Activated naive CD4-positive, alpha-beta T cell treated with anti-CD3 and anti-CD28 coated beads for 36 hours (primary cell): ENCODE results near the gene FAM227B. TPM values are rescaled to one million over a fixed set of nuclear protein-coding genes. Genes with fewer than 3 reads are reported as not detected.

Experiments used
- CTCF ChIA-PET: fragments of 350-600 bp; sonication (Branson Sonifier 250); formaldehyde crosslinking; loops from one replicate; lab custom pipeline; 2021; ENCODE audit warnings: antibody characterized with exemption; lab: Charles Lee
- DNase-seq: peaks from one replicate; pipeline ENCODE4 v3.0.0-alpha.2; 2020
- H3K27ac Mint-ChIP-seq: one replicate; pipeline ENCODE4 v1.8.0; 2021; ENCODE audit warnings: mild to moderate bottlenecking, mixed read lengths
- H3K27me3 Mint-ChIP-seq: one replicate; pipeline ENCODE4 v1.8.0; 2021; ENCODE audit warnings: low read depth, mixed read lengths
- H3K36me3 Mint-ChIP-seq: one replicate; pipeline ENCODE4 v1.8.0; 2021; ENCODE audit warnings: low read depth, mixed read lengths
- H3K4me1 Mint-ChIP-seq: one replicate; pipeline ENCODE4 v1.8.0; 2021; ENCODE audit warnings: low read depth, mixed read lengths
- H3K4me3 Mint-ChIP-seq: one replicate; pipeline ENCODE4 v1.8.0; 2021; ENCODE audit warnings: mild to moderate bottlenecking, moderate library complexity, mixed read lengths
- H3K9me3 Mint-ChIP-seq: one replicate; pipeline ENCODE4 v1.8.0; 2021; ENCODE audit warnings: mixed read lengths
- intact Hi-C: fragments of 100-400 bp; cut with micrococcal nuclease; formaldehyde crosslinking; loops from one replicate; pipeline ENCODE4 v1.15.1; 2023
- total RNA-seq, 2 experiments: library from RNA; stranded (reverse); gene quantifications; one replicate each; pipeline ENCODE4 v1.2.3, GENCODE V29; 2021

FAM227B gene
- total RNA-seq, 2 experiments from 2014 or later: 2.0 to 2.8 TPM

GRCh38 chr15:49327927-49328326 is 292.7 kb downstream of the FAM227B start:
- Mint-ChIP-seq H3K4me3 (no peak overlapping the region), H3K9me3 (no peaks in the 10 kb centered on the region), H3K27ac (no peak overlapping the region), H3K4me1 (no peaks in the 10 kb centered on the region), H3K36me3 (peaks cover 12% of the 10 kb centered on the region), H3K27me3 (no peaks in the 10 kb centered on the region)
- CTCF ChIA-PET: no interaction called here
- DNase-seq: no peak
- intact Hi-C loops: no loop called here

- H3K27ac Mint-ChIP-seq: no peak overlapping the region
- no peaks in the 10 kb centered on the region for H3K27me3 Mint-ChIP-seq
- no peaks in the 10 kb centered on the region for H3K4me1 Mint-ChIP-seq
- H3K36me3 Mint-ChIP-seq: peaks cover 28% of the 10 kb centered on the region
- intact Hi-C loops: no loop called here
- no peak for DNase-seq
- no peak overlapping the region for H3K4me3 Mint-ChIP-seq
- H3K9me3 Mint-ChIP-seq: no peaks in the 10 kb centered on the region
- CTCF ChIA-PET: no interaction called here
Observed at GRCh38 chr15:49323207-49323606, 297.4 kb downstream of the FAM227B start.

- CTCF ChIA-PET: interaction anchor here (0.8 kb wide), 1 partner anchor 173 kb away, joined by 3 read pairs; no protein-coding TSS in a partner anchor
Observed at GRCh38 chr15:49320351-49320750, 300.3 kb downstream of the FAM227B start.

GRCh38 chr15:49315391-49315823 is 305.2 kb downstream of the FAM227B start:
- Mint-ChIP-seq H3K27ac (no peak overlapping the region), H3K27me3 (no peaks in the 10 kb centered on the region), H3K36me3 (peaks cover 30% of the 10 kb centered on the region), H3K4me1 (peaks cover 4% of the 10 kb centered on the region), H3K9me3 (peaks cover 2% of the 10 kb centered on the region), H3K4me3 (no peak overlapping the region)
- intact Hi-C loops: no loop called here
- CTCF ChIA-PET: no interaction called here
- no peak for DNase-seq

More at GRCh38 chr15:49320351-49320750, 300.3 kb downstream of the FAM227B start:
- Mint-ChIP-seq H3K9me3 (peaks cover 2% of the 10 kb centered on the region), H3K4me3 (no peak overlapping the region), H3K4me1 (no peaks in the 10 kb centered on the region), H3K27me3 (no peaks in the 10 kb centered on the region), H3K36me3 (peaks cover 35% of the 10 kb centered on the region), H3K27ac (no peak overlapping the region)
- no peak for DNase-seq
- intact Hi-C loops: no loop called here

- H3K36me3 Mint-ChIP-seq: peaks cover 26% of the 10 kb centered on the region
- H3K27ac Mint-ChIP-seq: no peak overlapping the region
- H3K9me3 Mint-ChIP-seq: peaks cover 2% of the 10 kb centered on the region
- CTCF ChIA-PET: no interaction called here
- H3K27me3 Mint-ChIP-seq: no peaks in the 10 kb centered on the region
- H3K4me3 Mint-ChIP-seq: no peak overlapping the region
- peaks cover 5% of the 10 kb centered on the region for H3K4me1 Mint-ChIP-seq
- intact Hi-C loops: no loop called here
- DNase-seq: no peak
Observed at GRCh38 chr15:49314716-49315115, 305.9 kb downstream of the FAM227B start.

- H3K36me3 Mint-ChIP-seq: peaks cover 21% of the 10 kb centered on the region
- peaks cover 2% of the 10 kb centered on the region for H3K9me3 Mint-ChIP-seq
- DNase-seq: no peak
- intact Hi-C loops: no loop called here
- H3K27ac Mint-ChIP-seq: no peak overlapping the region
- H3K27me3 Mint-ChIP-seq: no peaks in the 10 kb centered on the region
- peaks cover 5% of the 10 kb centered on the region for H3K4me1 Mint-ChIP-seq
- no peak overlapping the region for H3K4me3 Mint-ChIP-seq
- CTCF ChIA-PET: no interaction called here
Observed at GRCh38 chr15:49313650-49314049, 307.0 kb downstream of the FAM227B start.

GRCh38 chr15:49309889-49310288 is 310.7 kb downstream of the FAM227B start:
- no peaks in the 10 kb centered on the region for H3K27me3 Mint-ChIP-seq
- no peak for DNase-seq
- peaks cover 7% of the 10 kb centered on the region for H3K4me1 Mint-ChIP-seq
- peaks cover 29% of the 10 kb centered on the region for H3K36me3 Mint-ChIP-seq
- H3K9me3 Mint-ChIP-seq: no peaks in the 10 kb centered on the region
- intact Hi-C loops: no loop called here
- no peak overlapping the region for H3K27ac Mint-ChIP-seq
- no peak overlapping the region for H3K4me3 Mint-ChIP-seq
- CTCF ChIA-PET: interaction anchor here (0.6 kb wide), 1 partner anchor 1228 kb away, joined by 5 read pairs; no protein-coding TSS in a partner anchor

- Mint-ChIP-seq H3K27me3 (no peaks in the 10 kb centered on the region), H3K9me3 (no peaks in the 10 kb centered on the region), H3K36me3 (peaks cover 36% of the 10 kb centered on the region), H3K4me3 (no peak overlapping the region), H3K4me1 (peaks cover 7% of the 10 kb centered on the region), H3K27ac (no peak overlapping the region)
- DNase-seq: no peak
- intact Hi-C loops: no loop called here
- CTCF ChIA-PET: interaction anchor here (0.7 kb wide), 1 partner anchor 284 kb away, joined by 3 read pairs; no protein-coding TSS in a partner anchor
Observed at GRCh38 chr15:49308686-49309085, 311.9 kb downstream of the FAM227B start.

GRCh38 chr15:49306551-49306950 is 314.1 kb downstream of the FAM227B start:
- Mint-ChIP-seq H3K4me1 (peaks cover 7% of the 10 kb centered on the region), H3K36me3 (peaks cover 40% of the 10 kb centered on the region), H3K27ac (no peak overlapping the region), H3K4me3 (no peak overlapping the region), H3K27me3 (no peaks in the 10 kb centered on the region), H3K9me3 (no peaks in the 10 kb centered on the region)
- intact Hi-C loops: no loop called here
- DNase-seq: no peak
- CTCF ChIA-PET: no interaction called here

- Mint-ChIP-seq H3K4me1 (peaks cover 13% of the 10 kb centered on the region), H3K27ac (no peak overlapping the region), H3K36me3 (peaks cover 50% of the 10 kb centered on the region), H3K4me3 (no peak overlapping the region), H3K27me3 (no peaks in the 10 kb centered on the region), H3K9me3 (no peaks in the 10 kb centered on the region)
- no peak for DNase-seq
- CTCF ChIA-PET: no interaction called here
- intact Hi-C loops: no loop called here
Observed at GRCh38 chr15:49303003-49303402, 317.6 kb downstream of the FAM227B start.

GRCh38 chr15:49301562-49301961 is 319.1 kb downstream of the FAM227B start:
- CTCF ChIA-PET: no interaction called here
- H3K4me1 Mint-ChIP-seq: peaks cover 10% of the 10 kb centered on the region
- no peak overlapping the region for H3K27ac Mint-ChIP-seq
- H3K9me3 Mint-ChIP-seq: no peaks in the 10 kb centered on the region
- H3K27me3 Mint-ChIP-seq: no peaks in the 10 kb centered on the region
- DNase-seq: no peak
- intact Hi-C loops: no loop called here
- H3K36me3 Mint-ChIP-seq: peaks cover 54% of the 10 kb centered on the region
- H3K4me3 Mint-ChIP-seq: no peak overlapping the region

GRCh38 chr15:49300856-49301255 is 319.8 kb downstream of the FAM227B start:
- peaks cover 60% of the 10 kb centered on the region for H3K36me3 Mint-ChIP-seq
- intact Hi-C loops: no loop called here
- CTCF ChIA-PET: no interaction called here
- no peaks in the 10 kb centered on the region for H3K9me3 Mint-ChIP-seq
- no peaks in the 10 kb centered on the region for H3K27me3 Mint-ChIP-seq
- peaks cover 10% of the 10 kb centered on the region for H3K4me1 Mint-ChIP-seq
- DNase-seq: no peak
- no peak overlapping the region for H3K27ac Mint-ChIP-seq
- no peak overlapping the region for H3K4me3 Mint-ChIP-seq

GRCh38 chr15:49297584-49297983 is 323.0 kb downstream of the FAM227B start:
- peaks cover 10% of the 10 kb centered on the region for H3K4me1 Mint-ChIP-seq
- intact Hi-C loops: no loop called here

More at GRCh38 chr15:49297584-49297983, 323.0 kb downstream of the FAM227B start:
- H3K27ac Mint-ChIP-seq: no peak overlapping the region
- no peak overlapping the region for H3K4me3 Mint-ChIP-seq
- CTCF ChIA-PET: no interaction called here
- no peaks in the 10 kb centered on the region for H3K27me3 Mint-ChIP-seq
- no peak for DNase-seq
- H3K9me3 Mint-ChIP-seq: no peaks in the 10 kb centered on the region
- H3K36me3 Mint-ChIP-seq: peaks cover 57% of the 10 kb centered on the region
